ENCODE data around the gene MPPED1. TPM values are rescaled to one million over a fixed set of nuclear protein-coding genes. Genes with fewer than 3 reads are reported as not detected.

The MPPED1 gene
- total and polyA plus RNA-seq, 4 donors, result 14.3 to 23.3 (median 16.0) TPM

DNA sequence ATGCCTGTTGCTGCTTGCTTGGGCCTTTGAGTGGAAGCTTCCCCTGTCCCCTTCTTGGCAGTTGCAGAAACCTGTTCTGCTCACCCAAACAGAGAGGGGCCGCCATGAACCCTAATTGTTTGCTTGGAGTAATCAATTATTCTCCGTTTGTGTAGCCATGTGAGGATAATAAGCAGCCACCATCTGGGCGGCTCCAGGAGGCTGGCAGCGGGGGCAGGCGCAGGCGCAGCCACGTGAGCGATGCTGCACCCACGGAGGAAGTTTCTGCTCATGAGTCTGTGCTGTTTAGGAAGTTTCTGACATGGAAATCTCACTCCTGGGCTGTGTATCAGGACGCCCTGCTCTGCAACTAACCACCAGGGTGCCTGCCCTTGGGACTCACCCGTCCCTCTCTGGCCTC lies 90.1 kb downstream of the MPPED1 start:
- Histone ChIP-seq H3K27me3 (ENCODE audit: control insufficient read depth, insufficient read depth, low read length) (no peaks in the 10 kb centered on the region), H3K36me3 (ENCODE audit: control insufficient read depth, insufficient read depth, low read length) (peaks cover 16% of the 10 kb centered on the region), H3K4me3 (ENCODE audit: low read depth, low read length) (no peak overlapping the region), H3K4me1 (ENCODE audit: control insufficient read depth, insufficient read depth, low read length) (peaks cover 8% of the 10 kb centered on the region), H3K9me3 (ENCODE audit: control insufficient read depth, insufficient read depth, low read length) (no peaks in the 10 kb centered on the region), H3K27ac (ENCODE audit: low read depth, low read length) (no peak overlapping the region)
- DNase-seq (ENCODE audit: low read depth in 4 of 6, low spot score in 6 of 6), result peak in 3 of 6 donors; percentile 6 to 71 (median 66)
- WGBS (ENCODE audit: insufficient coverage), result 52% methylated on average over 11 of the region's 11 CpGs

DNA sequence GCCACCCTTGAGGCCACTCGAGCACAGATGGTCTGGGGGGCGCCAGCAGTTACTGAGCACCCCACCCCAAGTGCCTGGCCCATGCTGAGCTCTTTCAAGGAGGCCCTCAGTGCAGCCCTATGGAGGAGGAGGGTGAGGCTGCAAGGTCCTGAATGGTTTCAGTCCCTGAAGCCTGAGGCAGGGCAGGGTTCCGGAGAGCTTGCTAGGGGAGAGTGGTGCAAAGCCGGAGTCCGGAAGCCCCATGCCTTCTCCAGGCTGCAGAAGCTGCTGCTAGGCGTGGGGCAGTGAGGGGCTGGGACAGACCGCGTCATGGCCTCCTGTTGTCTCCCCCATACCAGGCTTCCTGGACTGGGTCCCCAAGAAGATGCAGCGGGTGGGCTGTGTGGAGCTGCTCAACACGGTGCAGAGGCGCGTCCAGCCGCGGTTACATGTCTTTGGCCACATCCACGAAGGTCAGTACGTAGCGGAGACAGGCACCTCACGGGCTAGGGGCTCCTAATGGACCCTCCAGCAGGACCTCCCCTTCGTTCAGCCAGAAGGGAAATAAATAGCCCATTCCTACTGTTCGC lies 90.6 kb downstream of the MPPED1 start:
- DNase-seq (ENCODE audit: low read depth in 4 of 6, low spot score in 6 of 6), result no peak
- Histone ChIP-seq H3K27ac (ENCODE audit: low read depth, low read length) (no peak overlapping the region), H3K9me3 (ENCODE audit: control insufficient read depth, insufficient read depth, low read length) (no peaks in the 10 kb centered on the region), H3K4me1 (ENCODE audit: control insufficient read depth, insufficient read depth, low read length) (peaks cover 8% of the 10 kb centered on the region), H3K27me3 (ENCODE audit: control insufficient read depth, insufficient read depth, low read length) (no peaks in the 10 kb centered on the region), H3K4me3 (ENCODE audit: low read depth, low read length) (no peak overlapping the region), H3K36me3 (ENCODE audit: control insufficient read depth, insufficient read depth, low read length) (peaks cover 16% of the 10 kb centered on the region)
- WGBS (ENCODE audit: insufficient coverage), result 92% methylated on average over 19 of the region's 20 CpGs

DNA sequence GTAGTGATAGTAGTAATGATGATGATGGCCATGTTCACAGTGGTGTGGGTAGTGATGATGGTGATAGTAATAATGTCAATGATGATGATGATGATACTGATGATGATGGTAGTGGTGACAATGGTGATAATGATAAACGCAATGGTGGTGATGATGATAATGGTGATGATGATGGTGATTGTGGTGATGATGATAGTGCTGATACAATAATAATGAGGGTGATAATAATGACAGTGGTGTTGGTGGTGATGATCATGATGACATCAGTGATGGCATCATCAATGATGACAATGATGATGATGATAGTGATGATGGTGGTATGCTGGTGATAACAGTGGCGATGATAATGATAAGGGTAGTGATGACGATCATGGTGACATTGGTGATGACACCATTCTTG lies 92.3 kb downstream of the MPPED1 start:
- peaks cover 8% of the 10 kb centered on the region for H3K4me1 ChIP-seq (ENCODE audit: control insufficient read depth, insufficient read depth, low read length)
- 100% methylated on average over 3 of the region's 3 CpGs for WGBS (ENCODE audit: insufficient coverage)
- no peaks in the 10 kb centered on the region for H3K9me3 ChIP-seq (ENCODE audit: control insufficient read depth, insufficient read depth, low read length)
- no peaks in the 10 kb centered on the region for H3K27me3 ChIP-seq (ENCODE audit: control insufficient read depth, insufficient read depth, low read length)
- peaks cover 10% of the 10 kb centered on the region for H3K36me3 ChIP-seq (ENCODE audit: control insufficient read depth, insufficient read depth, low read length)
- no peak for DNase-seq (ENCODE audit: low read depth in 4 of 6, low spot score in 6 of 6)
- H3K27ac ChIP-seq (ENCODE audit: low read depth, low read length), result no peak overlapping the region
- H3K4me3 ChIP-seq (ENCODE audit: low read depth, low read length), result no peak overlapping the region

DNA sequence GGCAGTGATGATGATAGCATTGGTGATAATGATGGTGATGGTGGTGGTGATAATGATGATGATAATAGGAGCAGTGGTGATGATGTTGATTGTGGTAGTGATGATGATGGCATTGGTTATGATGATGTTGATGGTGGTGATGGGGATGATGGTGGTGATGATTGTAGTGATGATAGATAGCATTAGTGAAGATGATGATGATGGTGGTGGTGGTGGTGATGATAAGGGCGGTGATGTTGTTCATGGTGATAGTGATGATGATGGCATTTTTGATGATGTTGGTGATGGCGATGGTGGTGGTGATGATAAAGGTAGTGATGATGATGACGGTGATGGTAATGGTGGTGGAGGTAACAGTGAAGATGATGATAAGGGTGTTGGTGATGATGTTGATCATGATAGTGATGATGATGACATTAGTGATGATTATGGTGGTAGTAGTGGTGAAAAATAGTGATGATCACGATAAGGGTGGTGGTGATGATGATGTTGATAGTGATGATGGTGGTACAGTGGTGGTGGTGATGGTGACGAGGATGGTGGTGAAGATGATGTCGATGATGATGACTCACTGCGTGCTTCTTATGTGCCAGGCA lies 93.0 kb downstream of the MPPED1 start:
- H3K27me3 ChIP-seq (ENCODE audit: control insufficient read depth, insufficient read depth, low read length), result no peaks in the 10 kb centered on the region
- peaks cover 10% of the 10 kb centered on the region for H3K36me3 ChIP-seq (ENCODE audit: control insufficient read depth, insufficient read depth, low read length)
- no peaks in the 10 kb centered on the region for H3K9me3 ChIP-seq (ENCODE audit: control insufficient read depth, insufficient read depth, low read length)
- 95% methylated on average over 4 of the region's 7 CpGs for WGBS (ENCODE audit: insufficient coverage)
- no peak for DNase-seq (ENCODE audit: low read depth in 4 of 6, low spot score in 6 of 6)
- no peak overlapping the region for H3K27ac ChIP-seq (ENCODE audit: low read depth, low read length)
- H3K4me3 ChIP-seq (ENCODE audit: low read depth, low read length), result no peak overlapping the region
- H3K4me1 ChIP-seq (ENCODE audit: control insufficient read depth, insufficient read depth, low read length), result peaks cover 8% of the 10 kb centered on the region

DNA sequence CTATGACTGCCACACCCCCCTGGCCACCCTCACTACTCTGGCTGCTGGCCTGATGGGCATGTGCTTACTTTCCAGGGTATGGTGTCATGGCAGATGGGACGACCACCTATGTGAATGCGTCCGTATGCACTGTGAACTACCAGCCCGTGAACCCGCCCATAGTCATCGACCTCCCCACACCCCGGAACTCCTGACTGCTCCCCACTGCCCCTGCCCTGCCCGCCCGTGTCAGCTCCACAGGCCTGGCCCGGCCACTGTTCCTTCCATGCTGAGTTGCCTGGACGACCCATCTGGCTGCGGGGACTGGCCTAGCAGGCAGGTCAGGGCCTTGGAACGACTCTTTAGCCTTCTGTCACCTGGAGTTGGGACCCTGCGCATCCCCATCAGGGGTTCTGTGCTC lies 93.6 kb downstream of the MPPED1 start:
- DNase-seq (ENCODE audit: low read depth in 4 of 6, low spot score in 6 of 6), result no peak
- Histone ChIP-seq H3K9me3 (ENCODE audit: control insufficient read depth, insufficient read depth, low read length) (no peaks in the 10 kb centered on the region), H3K4me3 (ENCODE audit: low read depth, low read length) (no peak overlapping the region), H3K4me1 (ENCODE audit: control insufficient read depth, insufficient read depth, low read length) (peaks cover 10% of the 10 kb centered on the region), H3K27ac (ENCODE audit: low read depth, low read length) (no peak overlapping the region), H3K27me3 (ENCODE audit: control insufficient read depth, insufficient read depth, low read length) (no peaks in the 10 kb centered on the region), H3K36me3 (ENCODE audit: control insufficient read depth, insufficient read depth, low read length) (peaks cover 13% of the 10 kb centered on the region)
- WGBS (ENCODE audit: insufficient coverage), result 91% methylated on average over 14 of the region's 14 CpGs

DNA sequence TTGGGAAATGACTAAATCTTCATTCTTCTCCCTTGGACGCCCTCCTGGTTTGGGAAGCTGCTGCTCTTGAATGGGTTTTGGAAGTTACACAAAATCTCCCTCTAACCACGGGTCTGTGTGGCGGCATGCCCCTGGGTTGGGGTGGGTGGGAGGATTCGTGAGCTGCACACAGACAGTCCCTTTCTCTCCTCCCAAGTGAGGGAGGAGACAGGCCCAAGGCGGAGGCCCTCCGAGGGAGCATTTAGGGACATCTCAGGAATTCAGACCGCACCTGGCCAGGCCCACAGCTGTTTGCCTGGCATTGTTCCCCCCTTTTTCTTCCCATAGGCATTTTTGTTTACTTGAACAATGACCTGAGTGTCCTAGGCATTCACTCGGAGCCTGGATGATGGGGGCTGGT lies 94.1 kb downstream of the MPPED1 start:
- WGBS (ENCODE audit: insufficient coverage), result 53% methylated on average over 5 of the region's 8 CpGs
- DNase-seq (ENCODE audit: low read depth in 4 of 6, low spot score in 6 of 6), result no peak
- H3K36me3 ChIP-seq (ENCODE audit: control insufficient read depth, insufficient read depth, low read length), result peaks cover 13% of the 10 kb centered on the region
- no peaks in the 10 kb centered on the region for H3K27me3 ChIP-seq (ENCODE audit: control insufficient read depth, insufficient read depth, low read length)
- H3K27ac ChIP-seq (ENCODE audit: low read depth, low read length), result no peak overlapping the region
- H3K9me3 ChIP-seq (ENCODE audit: control insufficient read depth, insufficient read depth, low read length), result no peaks in the 10 kb centered on the region
- H3K4me1 ChIP-seq (ENCODE audit: control insufficient read depth, insufficient read depth, low read length), result peaks cover 10% of the 10 kb centered on the region
- H3K4me3 ChIP-seq (ENCODE audit: low read depth, low read length), result no peak overlapping the region

DNA sequence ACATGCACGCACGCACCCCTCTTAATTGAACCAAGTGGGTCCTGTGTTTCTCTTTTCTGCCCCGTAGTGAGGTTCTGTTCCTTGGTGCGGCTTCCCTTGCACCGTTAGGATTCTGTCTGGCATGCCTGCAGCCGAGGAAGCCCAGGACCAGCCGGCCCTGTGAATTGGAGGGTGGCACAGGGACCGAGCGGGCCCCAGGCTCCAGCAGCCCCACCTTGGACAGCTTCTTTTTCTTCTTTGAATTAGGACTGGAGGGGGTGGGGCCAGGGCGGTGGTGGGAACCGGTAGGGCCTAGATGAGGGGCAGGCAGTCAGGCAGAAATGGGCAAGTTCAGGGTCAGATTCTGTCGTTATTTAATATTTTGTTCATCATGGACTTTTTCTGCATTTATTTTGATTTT lies 94.7 kb downstream of the MPPED1 start:
- H3K36me3 ChIP-seq (ENCODE audit: control insufficient read depth, insufficient read depth, low read length), result peaks cover 13% of the 10 kb centered on the region
- no peaks in the 10 kb centered on the region for H3K9me3 ChIP-seq (ENCODE audit: control insufficient read depth, insufficient read depth, low read length)
- no peak overlapping the region for H3K4me3 ChIP-seq (ENCODE audit: low read depth, low read length)
- DNase-seq (ENCODE audit: low read depth in 4 of 6, low spot score in 6 of 6), result no peak
- H3K27me3 ChIP-seq (ENCODE audit: control insufficient read depth, insufficient read depth, low read length), result no peaks in the 10 kb centered on the region
- H3K4me1 ChIP-seq (ENCODE audit: control insufficient read depth, insufficient read depth, low read length), result peaks cover 10% of the 10 kb centered on the region
- no peak overlapping the region for H3K27ac ChIP-seq (ENCODE audit: low read depth, low read length)
- 74% methylated on average over 10 of the region's 12 CpGs for WGBS (ENCODE audit: insufficient coverage)

DNA sequence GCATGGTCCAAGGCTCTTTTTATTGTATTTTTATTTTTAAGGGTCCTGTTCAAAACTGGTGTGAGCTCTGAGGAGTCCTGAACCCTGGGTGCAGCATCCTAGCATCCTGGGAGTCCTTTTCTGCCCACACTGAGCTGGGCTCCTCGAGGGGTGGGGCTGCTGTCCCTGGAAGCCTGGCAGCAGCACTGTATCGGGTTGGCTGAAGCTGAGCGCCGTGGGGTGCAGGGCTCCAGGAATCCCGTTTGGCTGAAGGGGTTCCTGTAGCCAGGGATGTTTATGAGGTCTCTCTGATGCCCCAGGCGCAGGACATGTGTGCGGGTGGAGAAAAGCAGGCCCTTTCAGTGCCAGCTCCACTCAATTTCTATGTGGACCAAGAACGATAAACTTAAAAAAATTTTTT lies 95.4 kb downstream of the MPPED1 start:
- no peaks in the 10 kb centered on the region for H3K27me3 ChIP-seq (ENCODE audit: control insufficient read depth, insufficient read depth, low read length)
- peaks cover 12% of the 10 kb centered on the region for H3K36me3 ChIP-seq (ENCODE audit: control insufficient read depth, insufficient read depth, low read length)
- WGBS (ENCODE audit: insufficient coverage), result 75% methylated on average over 1 of the region's 8 CpGs

DNA sequence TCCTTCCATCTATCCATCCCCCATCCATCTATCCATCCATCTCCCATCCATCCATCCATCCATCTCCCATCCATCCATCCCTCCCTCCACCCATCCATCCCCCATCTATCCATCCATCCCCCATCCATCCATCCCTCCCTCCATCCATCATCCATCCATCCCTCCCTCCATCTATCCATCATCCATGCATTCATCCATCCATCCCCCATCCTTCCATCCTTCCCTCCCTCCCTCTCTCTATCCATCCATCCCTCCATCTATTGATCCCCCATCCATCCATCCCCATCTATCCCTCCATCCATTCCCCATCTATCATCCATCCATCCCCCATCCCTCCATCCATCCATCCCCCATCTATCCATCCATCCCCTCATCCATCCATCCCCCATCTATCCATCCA lies 96.7 kb downstream of the MPPED1 start:
- peaks cover 2% of the 10 kb centered on the region for H3K4me1 ChIP-seq (ENCODE audit: control insufficient read depth, insufficient read depth, low read length)
- H3K27me3 ChIP-seq (ENCODE audit: control insufficient read depth, insufficient read depth, low read length), result no peaks in the 10 kb centered on the region
- no peak overlapping the region for H3K4me3 ChIP-seq (ENCODE audit: low read depth, low read length)
- H3K36me3 ChIP-seq (ENCODE audit: control insufficient read depth, insufficient read depth, low read length), result peaks cover 6% of the 10 kb centered on the region
- DNase-seq (ENCODE audit: low read depth in 4 of 6, low spot score in 6 of 6), result no peak
- H3K27ac ChIP-seq (ENCODE audit: low read depth, low read length), result no peak overlapping the region
- no peaks in the 10 kb centered on the region for H3K9me3 ChIP-seq (ENCODE audit: control insufficient read depth, insufficient read depth, low read length)

More for the DNA sequence above, 95.4 kb downstream of the MPPED1 start:
- H3K4me1 ChIP-seq (ENCODE audit: control insufficient read depth, insufficient read depth, low read length), result peaks cover 6% of the 10 kb centered on the region
- no peak for DNase-seq (ENCODE audit: low read depth in 4 of 6, low spot score in 6 of 6)
- no peak overlapping the region for H3K27ac ChIP-seq (ENCODE audit: low read depth, low read length)
- no peaks in the 10 kb centered on the region for H3K9me3 ChIP-seq (ENCODE audit: control insufficient read depth, insufficient read depth, low read length)
- no peak overlapping the region for H3K4me3 ChIP-seq (ENCODE audit: low read depth, low read length)

DNA sequence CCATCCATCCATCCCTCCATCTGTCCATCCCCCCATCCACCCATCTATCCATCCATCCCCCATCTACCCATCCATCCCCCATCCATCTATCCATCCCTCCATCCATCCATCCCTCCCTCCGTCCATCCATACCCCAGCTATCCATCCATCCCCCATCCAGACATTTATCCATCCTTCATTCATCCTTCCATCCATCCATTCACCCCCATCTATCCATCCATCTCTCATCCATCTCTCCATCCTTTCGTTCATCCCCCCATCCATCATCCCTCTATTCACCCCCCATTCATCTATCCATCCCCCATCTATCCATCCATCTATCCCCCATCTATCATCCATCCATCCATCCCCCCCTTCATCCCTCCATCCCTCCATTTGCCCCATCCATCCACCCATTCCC lies 97.5 kb downstream of the MPPED1 start:
- peaks cover 2% of the 10 kb centered on the region for H3K4me1 ChIP-seq (ENCODE audit: control insufficient read depth, insufficient read depth, low read length)
- H3K36me3 ChIP-seq (ENCODE audit: control insufficient read depth, insufficient read depth, low read length), result peaks cover 6% of the 10 kb centered on the region
- DNase-seq (ENCODE audit: low read depth in 4 of 6, low spot score in 6 of 6), result no peak
- no peak overlapping the region for H3K4me3 ChIP-seq (ENCODE audit: low read depth, low read length)
- no peaks in the 10 kb centered on the region for H3K27me3 ChIP-seq (ENCODE audit: control insufficient read depth, insufficient read depth, low read length)
- no peak overlapping the region for H3K27ac ChIP-seq (ENCODE audit: low read depth, low read length)
- WGBS (ENCODE audit: insufficient coverage), result 94% methylated on average over 2 of the region's 2 CpGs
- H3K9me3 ChIP-seq (ENCODE audit: control insufficient read depth, insufficient read depth, low read length), result no peaks in the 10 kb centered on the region

Data from spinal cord (tissue), 10 donors.